ENCODE data around the gene ZNRF3. TPM values are rescaled to one million over a fixed set of nuclear protein-coding genes. Genes with fewer than 3 reads are reported as not detected.
A peak's percentile ranks its signal among the peaks of the same experiment; 100 is the strongest.

Gene ZNRF3
- total and polyA plus RNA-seq, 4 donors = 3.5 to 10.2 (median 6.9) TPM

DNA sequence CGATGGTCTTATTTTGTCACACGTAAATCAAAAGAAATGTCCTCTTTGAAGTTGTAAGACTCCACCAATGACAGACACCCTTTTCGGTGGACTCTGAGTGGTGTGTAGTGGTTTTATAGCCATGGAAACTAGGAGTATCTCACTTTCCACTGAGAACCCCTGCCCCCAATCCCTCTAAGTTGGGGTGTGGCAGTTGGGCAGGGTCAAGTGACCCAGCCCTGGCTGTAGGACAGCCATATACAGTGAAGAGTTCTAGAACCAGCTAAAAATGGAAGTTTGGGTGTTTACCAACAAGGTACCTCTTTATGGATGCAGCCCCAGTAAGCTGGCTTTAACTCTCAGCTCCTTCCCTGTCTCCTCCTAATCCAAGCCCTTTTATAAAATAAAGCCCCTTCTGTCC, 173.1 kb downstream of the ZNRF3 start:
- Histone ChIP-seq H3K9ac (ENCODE audit: insufficient read depth in 1 of 2, low read length in 2 of 2) (no peak overlapping the region), H3K27me3 (ENCODE audit: control insufficient read depth in 3 of 3, insufficient read depth in 3 of 3, low read length in 2 of 3) (no peaks in the 10 kb centered on the region), H3K9me3 (ENCODE audit: control insufficient read depth in 4 of 4, insufficient read depth in 3 of 4, low read length in 3 of 4) (no peaks in the 10 kb centered on the region), H3K4me1 (ENCODE audit: control insufficient read depth in 5 of 5, insufficient read depth in 5 of 5, low read length in 5 of 5) (peaks cover 0 to 15% (median 4%) of the 10 kb centered on the region in 5 donors), H3K4me3 (no peak overlapping the region), H3K36me3 (ENCODE audit: control insufficient read depth in 4 of 4, insufficient read depth in 4 of 4, low read length in 4 of 4) (peaks cover 0 to 2% (median 0%) of the 10 kb centered on the region in 4 donors), H3K27ac (ENCODE audit: low read depth in 1 of 2, low read length in 1 of 2) (no peak overlapping the region)
- no peak for ATAC-seq (ENCODE audit: insufficient read depth, low FRiP score)
- WGBS, 2 donors = 89 to 96% methylated on average over 3 of the region's 3 CpGs
- TF ChIP-seq, protein P1, sequence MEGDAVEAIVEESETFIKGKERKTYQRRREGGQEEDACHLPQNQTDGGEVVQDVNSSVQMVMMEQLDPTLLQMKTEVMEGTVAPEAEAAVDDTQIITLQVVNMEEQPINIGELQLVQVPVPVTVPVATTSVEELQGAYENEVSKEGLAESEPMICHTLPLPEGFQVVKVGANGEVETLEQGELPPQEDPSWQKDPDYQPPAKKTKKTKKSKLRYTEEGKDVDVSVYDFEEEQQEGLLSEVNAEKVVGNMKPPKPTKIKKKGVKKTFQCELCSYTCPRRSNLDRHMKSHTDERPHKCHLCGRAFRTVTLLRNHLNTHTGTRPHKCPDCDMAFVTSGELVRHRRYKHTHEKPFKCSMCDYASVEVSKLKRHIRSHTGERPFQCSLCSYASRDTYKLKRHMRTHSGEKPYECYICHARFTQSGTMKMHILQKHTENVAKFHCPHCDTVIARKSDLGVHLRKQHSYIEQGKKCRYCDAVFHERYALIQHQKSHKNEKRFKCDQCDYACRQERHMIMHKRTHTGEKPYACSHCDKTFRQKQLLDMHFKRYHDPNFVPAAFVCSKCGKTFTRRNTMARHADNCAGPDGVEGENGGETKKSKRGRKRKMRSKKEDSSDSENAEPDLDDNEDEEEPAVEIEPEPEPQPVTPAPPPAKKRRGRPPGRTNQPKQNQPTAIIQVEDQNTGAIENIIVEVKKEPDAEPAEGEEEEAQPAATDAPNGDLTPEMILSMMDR (IDR thresholded peaks at IDR 0.05; ENCODE audit: control extremely low read depth, extremely low read depth) = no peak
- DNase-seq = no peak

DNA sequence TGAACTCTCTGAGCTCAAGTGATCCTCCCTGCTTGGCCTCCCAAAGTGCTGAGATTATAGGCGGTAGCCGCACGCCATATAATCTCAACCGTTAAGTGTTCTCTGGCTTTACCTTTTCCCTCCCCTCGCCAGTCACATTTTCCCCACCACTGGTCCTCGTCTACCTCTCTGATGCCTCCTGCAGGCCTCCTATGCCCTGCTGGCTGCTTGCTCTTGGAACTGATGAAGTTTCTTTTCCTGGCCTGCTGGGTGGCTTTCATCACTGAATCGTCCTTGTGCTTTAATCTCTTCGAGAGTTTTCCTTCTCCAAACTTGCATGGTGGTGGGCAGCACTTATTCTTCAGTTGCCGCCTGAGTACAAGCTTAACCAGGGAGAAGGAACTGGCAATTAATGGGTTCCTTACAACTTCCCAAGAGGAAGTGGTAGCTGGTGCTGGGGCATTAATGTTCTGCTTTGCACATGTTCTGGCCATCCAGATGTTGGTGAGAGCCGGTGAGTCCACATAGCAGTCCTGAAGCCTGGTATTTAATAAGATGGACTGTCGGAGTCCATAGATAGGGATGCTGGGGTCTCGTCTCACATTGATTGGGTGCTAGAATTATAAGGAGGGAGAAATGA, 177.0 kb downstream of the ZNRF3 start:
- Histone ChIP-seq H3K9ac (ENCODE audit: insufficient read depth in 1 of 2, low read length in 2 of 2) (no peak overlapping the region), H3K27ac (ENCODE audit: low read depth in 1 of 2, low read length in 1 of 2) (no peak overlapping the region), H3K36me3 (ENCODE audit: control insufficient read depth in 4 of 4, insufficient read depth in 4 of 4, low read length in 4 of 4) (no peaks in the 10 kb centered on the region), H3K27me3 (ENCODE audit: control insufficient read depth in 3 of 3, insufficient read depth in 3 of 3, low read length in 2 of 3) (no peaks in the 10 kb centered on the region), H3K4me3 (no peak overlapping the region), H3K4me1 (ENCODE audit: control insufficient read depth in 5 of 5, insufficient read depth in 5 of 5, low read length in 5 of 5) (peaks cover 0 to 20% (median 4%) of the 10 kb centered on the region in 5 donors), H3K9me3 (ENCODE audit: control insufficient read depth in 4 of 4, insufficient read depth in 3 of 4, low read length in 3 of 4) (no peaks in the 10 kb centered on the region)
- ATAC-seq (ENCODE audit: insufficient read depth, low FRiP score) (no peak), DNase-seq (peak in 1 of 3 donors; percentile 10)
- WGBS, 2 donors = 59 to 77% methylated on average over 12 of the region's 12 CpGs
- TF ChIP-seq, protein P1 (IDR thresholded peaks at IDR 0.05; ENCODE audit: control extremely low read depth, extremely low read depth) = no peak

GRCh38 chr22:29060931-29061330, 177.6 kb downstream of the ZNRF3 start:
- 47 to 57% methylated on average over 7 of the region's 7 CpGs for WGBS, 2 donors
- no peaks in the 10 kb centered on the region for H3K27me3 ChIP-seq (ENCODE audit: control insufficient read depth in 3 of 3, insufficient read depth in 3 of 3, low read length in 2 of 3)
- H3K36me3 ChIP-seq (ENCODE audit: control insufficient read depth in 4 of 4, insufficient read depth in 4 of 4, low read length in 4 of 4) = no peaks in the 10 kb centered on the region
- TF ChIP-seq, protein P1 (IDR thresholded peaks at IDR 0.05; ENCODE audit: control extremely low read depth, extremely low read depth) = no peak
- H3K9ac ChIP-seq (ENCODE audit: insufficient read depth in 1 of 2, low read length in 2 of 2) = no peak overlapping the region
- peak in 2 of 3 donors; percentile 14 to 43 for DNase-seq
- no peak overlapping the region for H3K27ac ChIP-seq (ENCODE audit: low read depth in 1 of 2, low read length in 1 of 2)
- no peaks in the 10 kb centered on the region for H3K9me3 ChIP-seq (ENCODE audit: control insufficient read depth in 4 of 4, insufficient read depth in 3 of 4, low read length in 3 of 4)
- ATAC-seq (ENCODE audit: insufficient read depth, low FRiP score) = no peak
- H3K4me3 ChIP-seq = no peak overlapping the region
- H3K4me1 ChIP-seq (ENCODE audit: control insufficient read depth in 5 of 5, insufficient read depth in 5 of 5, low read length in 5 of 5) = peaks cover 0 to 20% (median 4%) of the 10 kb centered on the region in 5 donors

- H3K4me3 ChIP-seq = no peak within 1 kb of the TSS
- DNase-seq = peak in 1 of 3 donors; percentile 3
- TF ChIP-seq, protein P1 (IDR thresholded peaks at IDR 0.05; ENCODE audit: control extremely low read depth, extremely low read depth) = no peak
- no peaks in the 10 kb centered on the region for H3K27me3 ChIP-seq (ENCODE audit: control insufficient read depth in 3 of 3, insufficient read depth in 3 of 3, low read length in 2 of 3)
- no peak for ATAC-seq (ENCODE audit: insufficient read depth, low FRiP score)
- H3K9ac ChIP-seq (ENCODE audit: insufficient read depth in 1 of 2, low read length in 2 of 2) = no peak within 1 kb of the TSS
- H3K27ac ChIP-seq (ENCODE audit: low read depth in 1 of 2, low read length in 1 of 2) = no peak within 1 kb of the TSS
- H3K9me3 ChIP-seq (ENCODE audit: control insufficient read depth in 4 of 4, insufficient read depth in 3 of 4, low read length in 3 of 4) = no peaks in the 10 kb centered on the region
- WGBS, 2 donors = 70% methylated on average over 2 of the region's 2 CpGs
- peaks cover 0 to 20% (median 4%) of the 10 kb centered on the region in 5 donors for H3K4me1 ChIP-seq (ENCODE audit: control insufficient read depth in 5 of 5, insufficient read depth in 5 of 5, low read length in 5 of 5)
- no peaks in the 10 kb centered on the region for H3K36me3 ChIP-seq (ENCODE audit: control insufficient read depth in 4 of 4, insufficient read depth in 4 of 4, low read length in 4 of 4)
Measured at GRCh38 chr22:29061773-29062172, 178.4 kb downstream of the ZNRF3 start, which contains the start of gene C22orf31. Gene C22orf31 (minus strand): TSS chr22:29061831. CDS start chr22:29061792, 39 bp downstream.

Measured in lung (tissue), 12 donors.